Measurements from ENCODE around the gene DCAF4.
"Not testable (repeated sequence)": the region's sequence is repeated elsewhere in the genome, so short reads cannot be mapped to it uniquely, and the experiment has no call there.

Gene DCAF4

DNA sequence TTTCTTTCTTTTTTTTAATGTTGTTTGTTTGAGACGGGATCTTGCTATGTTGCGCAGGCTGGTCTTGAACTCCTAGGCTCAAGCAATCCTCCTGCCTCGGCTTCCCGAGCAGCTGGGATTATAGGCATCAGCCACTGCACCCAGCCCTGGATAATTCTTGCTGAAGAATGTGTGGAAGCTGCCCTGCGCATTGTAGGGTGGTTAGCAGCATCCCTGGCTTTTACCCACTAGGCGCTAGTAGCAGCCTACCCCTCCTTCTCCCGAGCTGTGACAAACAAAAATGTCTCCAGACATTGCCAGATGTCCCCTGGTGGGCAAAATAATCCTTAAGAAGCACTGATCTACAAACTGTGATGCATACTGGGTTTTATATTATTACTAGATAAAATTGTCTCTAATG, 6.6 kb downstream of the DCAF4 start:
- DNase-seq (ENCODE audit: low read depth), result no peak

- DNase-seq (ENCODE audit: low read depth), result no peak
Observed at GRCh38 chr14:72939630-72940029, 13.4 kb downstream of the DCAF4 start.

- no peak for DNase-seq (ENCODE audit: low read depth)
Observed at GRCh38 chr14:72941286-72941985, 15.2 kb downstream of the DCAF4 start.

DNA sequence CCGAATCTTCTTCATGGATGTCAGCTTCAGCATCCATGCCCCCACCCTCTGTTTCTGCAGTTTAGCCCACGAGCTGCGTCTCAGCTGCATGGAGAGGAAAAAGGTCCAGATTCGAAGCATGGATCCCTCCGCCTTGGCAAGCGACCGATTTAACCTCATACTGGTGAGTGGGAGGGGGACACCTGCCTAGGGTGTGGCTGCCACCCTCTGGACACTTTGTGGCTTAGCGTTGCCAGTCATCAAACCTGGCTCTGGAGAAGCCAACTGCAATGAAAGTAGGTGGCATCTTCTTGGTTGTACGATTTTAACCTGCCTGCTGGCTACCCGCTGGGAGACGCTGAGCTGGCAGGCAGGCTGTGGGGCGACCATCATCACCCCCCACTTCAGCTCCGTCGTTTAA, 16.7 kb downstream of the DCAF4 start:
- no peak for DNase-seq (ENCODE audit: low read depth)

DNA sequence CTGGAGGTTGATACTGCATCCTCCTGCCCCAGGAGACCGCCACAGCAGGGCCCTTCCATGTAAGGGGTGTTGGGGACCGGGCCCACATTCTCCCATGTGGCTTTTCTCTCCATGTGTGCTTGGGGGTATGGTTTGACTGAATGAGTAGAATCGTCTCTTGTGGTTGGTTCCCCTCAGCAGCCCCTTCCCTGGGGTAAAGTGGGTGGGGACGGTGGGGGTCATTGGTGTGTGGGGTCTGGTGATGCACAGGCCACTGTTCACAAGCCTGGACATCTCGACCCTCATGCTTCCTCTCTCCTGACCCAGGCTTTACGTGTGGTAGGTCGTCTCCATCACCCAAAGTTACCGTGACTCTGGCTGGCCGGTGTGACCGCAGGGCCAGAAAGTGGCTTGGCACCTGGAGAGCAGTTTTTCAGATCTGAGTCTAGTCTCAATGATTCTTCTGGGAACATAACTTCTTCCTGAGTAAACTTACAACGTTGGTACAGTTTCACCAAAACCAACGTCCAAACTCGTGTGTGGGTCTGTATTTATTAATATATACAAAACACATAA, 17.7 kb downstream of the DCAF4 start:
- no peak for DNase-seq (ENCODE audit: low read depth)

DNA sequence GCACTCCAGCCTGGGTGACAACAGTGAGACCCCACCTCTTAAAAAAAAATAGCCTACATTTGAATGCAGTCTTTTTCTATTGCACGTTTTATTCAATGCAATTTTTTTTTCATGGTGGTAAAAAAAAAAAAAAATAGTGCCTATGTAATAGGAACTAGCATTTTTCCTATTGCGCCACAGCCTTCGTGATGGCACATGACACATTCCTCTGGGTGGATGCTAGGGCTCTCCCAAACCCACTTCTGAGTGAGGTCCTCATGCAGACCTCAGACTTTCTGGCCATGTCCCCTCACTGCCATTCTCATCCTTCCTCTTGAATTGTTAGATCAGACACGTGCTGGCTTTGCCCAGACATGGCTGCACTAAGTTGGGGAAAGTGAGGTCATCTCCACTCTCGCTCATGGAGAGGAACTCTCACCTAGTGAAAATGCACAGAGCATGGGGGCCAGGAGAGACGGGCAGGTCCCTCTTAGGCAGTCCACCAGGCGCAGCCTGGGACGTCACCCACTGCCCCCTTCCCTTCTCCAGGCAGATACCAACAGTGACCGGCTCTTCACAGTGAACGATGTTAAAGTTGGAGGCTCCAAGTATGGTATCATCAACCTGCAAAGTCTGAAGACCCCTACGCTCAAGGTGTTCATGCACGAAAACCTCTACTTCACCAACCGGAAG, 19.2 kb downstream of the DCAF4 start:
- DNase-seq (ENCODE audit: low read depth), result no peak

DNA sequence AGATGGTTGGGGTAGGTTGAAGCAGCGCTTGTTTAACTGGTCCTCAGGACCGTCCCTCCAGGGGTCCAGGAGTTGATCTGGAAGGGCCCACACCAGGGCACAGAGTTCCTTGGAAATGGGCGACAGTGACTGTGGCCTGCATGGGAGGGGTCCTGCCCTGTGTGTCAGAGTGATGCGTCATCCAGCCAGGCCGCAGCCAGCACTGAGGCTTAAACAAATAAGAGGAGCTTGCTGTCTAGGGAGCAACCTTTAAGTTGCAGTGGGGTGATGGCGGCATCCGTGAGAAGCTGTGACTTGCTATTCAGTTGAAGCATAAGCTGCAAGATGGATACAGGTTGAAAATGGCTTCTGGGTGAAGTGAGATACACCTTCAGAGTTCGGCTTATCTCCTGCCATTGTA, 20.2 kb downstream of the DCAF4 start:
- peak; percentile 28 for DNase-seq (ENCODE audit: low read depth)

- DNase-seq (ENCODE audit: low read depth), result no peak
Observed at GRCh38 chr14:72947366-72948160, 21.3 kb downstream of the DCAF4 start.

GRCh38 chr14:72948481-72949138, 22.3 kb downstream of the DCAF4 start:
- peak; percentile 65 for DNase-seq (ENCODE audit: low read depth)

DNA sequence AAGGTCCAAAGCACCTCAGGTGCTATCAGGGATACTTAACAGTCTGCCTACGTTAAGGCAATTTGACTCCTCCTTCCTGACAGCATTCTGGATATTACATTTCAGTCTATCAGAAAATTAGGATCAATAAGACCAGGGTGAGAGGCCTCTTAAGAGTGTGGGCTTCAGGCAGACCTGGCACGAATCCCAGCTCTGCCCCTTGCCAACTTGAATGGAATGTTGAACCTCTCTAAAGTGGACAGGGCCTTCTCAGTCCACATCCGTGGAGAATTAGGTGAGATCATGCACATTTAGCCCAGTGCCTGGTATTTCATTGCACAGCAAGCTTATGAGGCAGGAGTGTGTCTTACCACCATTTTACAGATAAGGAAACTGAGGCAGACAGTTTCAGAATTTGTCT, 25.9 kb downstream of the DCAF4 start:
- DNase-seq (ENCODE audit: low read depth), result no peak

DNA sequence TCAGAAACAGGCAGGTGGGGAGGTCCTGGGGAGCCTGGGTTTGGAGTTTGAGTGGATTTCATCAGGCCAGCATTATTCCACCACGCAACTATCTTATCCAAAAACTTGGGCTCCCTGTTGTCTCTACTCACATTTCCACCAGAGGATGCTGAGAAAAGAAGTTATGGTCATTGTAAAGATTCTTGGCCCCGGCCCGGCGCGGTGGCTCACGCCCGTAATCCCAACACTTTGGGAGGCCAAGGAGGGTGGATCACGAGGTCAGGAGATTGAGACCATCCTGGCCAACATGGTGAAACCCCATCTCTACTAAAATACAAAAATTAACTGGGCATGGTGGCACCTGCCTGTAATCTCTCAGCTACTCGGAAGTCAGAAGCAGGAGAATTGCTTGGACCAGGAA, 30.5 kb downstream of the DCAF4 start:
- DNase-seq (ENCODE audit: low read depth), result not testable (repeated sequence)

- no peak for DNase-seq (ENCODE audit: low read depth)
Observed at GRCh38 chr14:72957213-72957612, 30.9 kb downstream of the DCAF4 start.

DNA sequence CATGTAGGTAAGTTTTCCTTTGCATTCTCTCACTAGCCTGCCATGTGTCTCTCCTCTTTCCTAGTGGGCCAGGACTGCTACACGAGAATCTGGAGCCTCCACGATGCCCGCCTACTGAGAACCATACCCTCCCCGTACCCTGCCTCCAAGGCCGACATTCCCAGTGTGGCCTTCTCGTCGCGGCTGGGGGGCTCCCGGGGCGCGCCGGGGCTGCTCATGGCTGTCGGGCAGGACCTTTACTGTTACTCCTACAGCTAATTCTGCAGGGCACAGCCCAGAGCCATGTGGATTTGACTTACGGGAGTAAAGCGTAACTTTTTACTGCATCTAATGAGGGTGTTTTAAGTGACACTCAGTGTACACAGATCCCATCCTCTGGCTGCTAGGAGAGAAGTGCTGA, 32.3 kb downstream of the DCAF4 start:
- no peak for DNase-seq (ENCODE audit: low read depth)

- DNase-seq (ENCODE audit: low read depth), result not testable (repeated sequence)
Observed at GRCh38 chr14:72961016-72961415, 34.8 kb downstream of the DCAF4 start.

GRCh38 chr14:72961579-72962335, 35.5 kb downstream of the DCAF4 start:
- DNase-seq (ENCODE audit: low read depth), result peak; percentile 13

DNA sequence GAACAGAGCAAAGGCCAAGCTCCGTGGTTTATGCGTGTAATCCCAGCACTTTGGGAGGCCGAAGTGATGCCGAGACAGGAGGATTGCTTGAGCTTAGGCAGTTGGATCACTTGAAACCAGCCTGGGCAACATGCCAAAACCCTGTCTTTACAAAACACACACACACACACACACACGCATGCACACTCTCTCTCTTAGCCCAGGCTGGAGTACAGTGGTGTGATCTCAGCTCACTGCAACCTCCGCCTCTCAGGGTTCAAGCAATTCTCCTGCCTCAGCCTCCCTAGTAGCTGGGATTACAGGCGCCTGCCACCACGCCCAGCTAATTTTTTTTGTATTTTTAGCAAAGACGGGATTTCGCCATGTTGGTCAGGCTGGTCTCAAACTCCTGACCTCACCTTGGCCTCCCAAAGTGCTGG, 36.1 kb downstream of the DCAF4 start:
- peak; percentile 91 for DNase-seq (ENCODE audit: low read depth)

GRCh38 chr14:72962829-72963312, 36.6 kb downstream of the DCAF4 start:
- DNase-seq (ENCODE audit: low read depth), result peak; percentile 87

GRCh38 chr14:72965249-72965648, 39.0 kb downstream of the DCAF4 start:
- DNase-seq (ENCODE audit: low read depth), result peak; percentile 65

DNA sequence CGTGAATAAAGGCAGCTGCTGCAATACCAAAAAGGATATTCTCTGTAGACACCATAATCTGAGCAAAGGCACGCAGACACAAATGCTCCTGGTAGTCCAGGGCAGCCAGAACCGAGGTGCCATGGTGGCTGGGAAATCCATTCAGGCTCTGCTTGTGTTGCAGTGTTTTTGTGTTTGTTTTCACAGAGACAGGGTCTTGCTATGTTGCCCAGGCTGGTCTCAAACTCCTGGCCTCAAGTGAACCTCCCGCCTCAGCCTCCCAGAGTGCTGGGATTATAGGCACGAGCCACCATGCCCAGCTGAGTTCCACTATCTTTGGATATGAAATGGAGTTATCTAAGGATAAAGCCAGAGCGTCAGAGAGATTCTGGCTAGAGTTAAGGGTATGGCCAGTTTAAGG, 39.8 kb downstream of the DCAF4 start:
- no peak for DNase-seq (ENCODE audit: low read depth)

GRCh38 chr14:72968316-72968715, 42.1 kb downstream of the DCAF4 start:
- no peak for DNase-seq (ENCODE audit: low read depth)

DNA sequence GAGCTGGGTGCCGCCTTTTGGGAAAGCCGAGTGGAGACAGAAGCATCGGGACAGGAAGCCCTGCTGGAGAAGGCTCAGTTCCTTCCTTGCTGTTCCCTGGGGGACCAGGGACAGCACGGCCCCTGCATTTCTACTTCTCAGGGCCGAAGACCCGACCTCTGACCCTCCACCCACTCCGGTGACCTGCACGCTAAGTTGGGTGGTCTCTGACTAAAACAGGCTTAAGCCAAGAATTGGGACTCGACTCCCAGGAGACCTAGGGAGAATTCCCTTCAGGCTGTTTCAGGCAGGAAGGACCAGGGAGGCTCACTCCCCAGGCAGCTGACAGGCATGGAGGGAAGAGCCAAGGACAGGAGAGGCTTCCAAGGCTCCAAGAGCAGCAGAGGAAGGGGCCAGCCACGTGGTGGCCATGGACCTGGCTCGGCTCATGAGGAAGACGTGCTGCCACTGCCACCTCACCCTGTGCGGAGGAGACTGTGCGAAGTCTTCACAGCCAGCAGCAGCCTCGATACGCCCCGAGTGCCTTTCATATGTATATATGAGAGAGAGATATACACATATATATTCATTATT, 43.9 kb downstream of the DCAF4 start:
- DNase-seq (ENCODE audit: low read depth), result no peak

Data from iris pigment epithelial cell (primary cell).